Right lobe of liver (tissue), 6 donors: ENCODE data around the gene LRRC31. TPM values are rescaled to one million over a fixed set of nuclear protein-coding genes. Genes with fewer than 3 reads are reported as not detected.

Experiments
- ATAC-seq, 4 donors: fragments of 200-7000 bp; cut with Tn5 transposase; one replicate each; pipeline ENCODE4 v1.9.1; 2020; ENCODE audit warnings: mild to moderate bottlenecking in 4 of 4, moderate library complexity in 4 of 4
- DNase-seq, 3 donors: peaks; one replicate each; pipeline ENCODE4 v3.0.0-alpha.2; 2020
- H3K27ac ChIP-seq, 3 donors: fragments of 200-600 bp; one replicate each; pipeline ENCODE4 v1.8.0; 2022
- H3K27me3 ChIP-seq, 2 donors: fragments of 200-600 bp; one replicate each; pipeline ENCODE4 v1.8.0; 2022
- H3K36me3 ChIP-seq, 4 donors: fragments of 200-600 bp; sonication (generic) in 1 of 4; one replicate each; pipeline versions ENCODE4 v1.5.1 to v1.8.0; 2017 to 2022; ENCODE audit warnings: control low read depth in 1 of 4
- H3K4me1 ChIP-seq, 4 donors: fragments of 200-600 bp; sonication (generic) in 1 of 4; one replicate each; pipeline versions ENCODE4 v1.5.1 to v1.8.0; 2017 to 2022; ENCODE audit warnings: control low read depth in 1 of 4
- H3K4me3 ChIP-seq, 3 donors: fragments of 200-600 bp; one replicate each; pipeline ENCODE4 v1.8.0; 2022
- H3K9me3 ChIP-seq, 4 donors: fragments of 200-600 bp; sonication (generic) in 1 of 4; one replicate each; pipeline versions ENCODE4 v1.5.1 to v1.8.0; 2017 to 2022; ENCODE audit warnings: control low read depth in 1 of 4
- POLR2A ChIP-seq: fragments of 450-650 bp; IDR thresholded peaks from one replicate; pipeline ENCODE4 v1.6.1; 2017; ENCODE audit warnings: antibody characterized with exemption, mild to moderate bottlenecking
- WGBS: methylation state at CpG from one replicate; pipeline ENCODE4 v1.1.6; 2018; ENCODE audit warnings: low coverage, low lambda C conversion rate; ENCODE audit not compliant: insufficient coverage; ENCODE audit errors: missing lambda C conversion rate; 5-methylcytosine and 5-hydroxymethylcytosine counted together
- intact Hi-C, 2 donors: fragments of 100-400 bp; cut with DNase I; formaldehyde crosslinking; loops; one replicate each; pipeline versions ENCODE4 v1.11.2 to v1.14.1; 2022
- total RNA-seq, 6 experiments: library from RNA; depleted of rRNA in 2 of 6; stranded (reverse); fragments of >200 nt in 2 of 6; fragmentation: NEBNext Ultra II Directional in 3 of 6; extraction: Animal tissue kit (Norgen Biotek cat#: 25700) in 3 of 6; gene quantifications; one replicate each; pipeline versions ENCODE4 v1.1.0 to v1.2.4, GENCODE V29; 2016 to 2023
- TF ChIP-seq, protein P1 (sequence below), 4 donors: fragments of 200-600 bp in 3 of 4; fragments of 450-650 bp in 1 of 4; IDR thresholded peaks; one replicate each; pipeline versions ENCODE4 v1.5.1 to v1.8.0; 2016 to 2022; ENCODE audit warnings: antibody characterized with exemption in 4 of 4, mild to moderate bottlenecking in 2 of 4
- donor health status: DM: no; HTN: yes; CAD: no.
- donor health status: DM: no; HTN: no; CAD: no.
- donor health status: DM: no; HTN: no; CAD: no.
- donor health status: DM: no; HTN: yes; CAD: no.
- donor health status: DM: no; HTN: yes; CAD: no.

LRRC31 gene
- total RNA-seq, 6 experiments from 2014 or later: 0.78 to 5.0 (median 2.2) TPM

- intact Hi-C loops: no loop called here
- Histone ChIP-seq H3K27me3 (no peaks in the 10 kb centered on the region), H3K4me1 (peaks cover 0 to 8% (median 0%) of the 10 kb centered on the region in 4 donors), H3K4me3 (peak overlapping the region; percentile 20 to 56 (median 44)), H3K9me3 (no peaks in the 10 kb centered on the region), H3K27ac (no peak overlapping the region), H3K36me3 (no peaks in the 10 kb centered on the region)
- DNase-seq (no peak), ATAC-seq (no peak)
- TF ChIP-seq, protein P1, sequence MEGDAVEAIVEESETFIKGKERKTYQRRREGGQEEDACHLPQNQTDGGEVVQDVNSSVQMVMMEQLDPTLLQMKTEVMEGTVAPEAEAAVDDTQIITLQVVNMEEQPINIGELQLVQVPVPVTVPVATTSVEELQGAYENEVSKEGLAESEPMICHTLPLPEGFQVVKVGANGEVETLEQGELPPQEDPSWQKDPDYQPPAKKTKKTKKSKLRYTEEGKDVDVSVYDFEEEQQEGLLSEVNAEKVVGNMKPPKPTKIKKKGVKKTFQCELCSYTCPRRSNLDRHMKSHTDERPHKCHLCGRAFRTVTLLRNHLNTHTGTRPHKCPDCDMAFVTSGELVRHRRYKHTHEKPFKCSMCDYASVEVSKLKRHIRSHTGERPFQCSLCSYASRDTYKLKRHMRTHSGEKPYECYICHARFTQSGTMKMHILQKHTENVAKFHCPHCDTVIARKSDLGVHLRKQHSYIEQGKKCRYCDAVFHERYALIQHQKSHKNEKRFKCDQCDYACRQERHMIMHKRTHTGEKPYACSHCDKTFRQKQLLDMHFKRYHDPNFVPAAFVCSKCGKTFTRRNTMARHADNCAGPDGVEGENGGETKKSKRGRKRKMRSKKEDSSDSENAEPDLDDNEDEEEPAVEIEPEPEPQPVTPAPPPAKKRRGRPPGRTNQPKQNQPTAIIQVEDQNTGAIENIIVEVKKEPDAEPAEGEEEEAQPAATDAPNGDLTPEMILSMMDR (IDR thresholded peaks at IDR 0.05): no peak
- TF ChIP-seq POLR2A: no peak
- WGBS: 39% methylated on average over 8 of the region's 8 CpGs
These were observed 56.5 kb downstream of the LRRC31 start for GRCh38 chr3:169813278-169813677.

GRCh38 chr3:169812332-169813235 is 57.2 kb downstream of the LRRC31 start, which contains the start of the genes LRRC34 and LRRIQ4:
LRRC34 (minus strand) TSS chr3:169812904; CDS start chr3:169812548, 356 bp downstream.
LRRIQ4 (plus strand) TSS chr3:169812870; CDS start chr3:169821922, 9,052 bp downstream.
- 13% methylated on average over 11 of the region's 56 CpGs for WGBS
- intact Hi-C loops: no loop called here
- H3K27ac ChIP-seq: peak within 1 kb of the TSS in 2 of 3 donors; percentile 20 to 55

GRCh38 chr3:169811631-169812331 is 58.0 kb downstream of the LRRC31 start:
- no peaks in the 10 kb centered on the region for H3K36me3 ChIP-seq
- TF ChIP-seq POLR2A: no peak
- TF ChIP-seq, protein P1 (IDR thresholded peaks at IDR 0.05): no peak
- no peaks in the 10 kb centered on the region for H3K27me3 ChIP-seq
- 31% methylated on average over 13 of the region's 29 CpGs for WGBS
- peaks cover 0 to 8% (median 0%) of the 10 kb centered on the region in 4 donors for H3K4me1 ChIP-seq
- ATAC-seq (peak; percentile 23 to 45 (median 32)), DNase-seq (no peak)
- peak overlapping the region; percentile 32 to 56 (median 44) for H3K4me3 ChIP-seq
- no peaks in the 10 kb centered on the region for H3K9me3 ChIP-seq
- intact Hi-C loops: no loop called here
- peak overlapping the region in 2 of 3 donors; percentile 20 to 55 for H3K27ac ChIP-seq

More at GRCh38 chr3:169812332-169813235, 57.2 kb downstream of the LRRC31 start, which contains the start of the genes LRRC34 and LRRIQ4:
- DNase-seq (peak; percentile 70 to 77 (median 75)), ATAC-seq (peak; percentile 83 to 89 (median 88))
- TF ChIP-seq, protein P1 (IDR thresholded peaks at IDR 0.05): no peak
- TF ChIP-seq POLR2A: no peak
- Histone ChIP-seq H3K4me3 (peak within 1 kb of the TSS; percentile 32 to 56 (median 44)), H3K9me3 (no peaks in the 10 kb centered on the region), H3K4me1 (peaks cover 0 to 8% (median 0%) of the 10 kb centered on the region in 4 donors), H3K36me3 (no peaks in the 10 kb centered on the region), H3K27me3 (no peaks in the 10 kb centered on the region)

- ATAC-seq: no peak
- 29% methylated on average over 2 of the region's 2 CpGs for WGBS
These were observed 60.4 kb downstream of the LRRC31 start for GRCh38 chr3:169809230-169809795.

More at GRCh38 chr3:169809230-169809795, 60.4 kb downstream of the LRRC31 start:
- no peaks in the 10 kb centered on the region for H3K9me3 ChIP-seq
- no peaks in the 10 kb centered on the region for H3K27me3 ChIP-seq
- no peaks in the 10 kb centered on the region for H3K36me3 ChIP-seq
- TF ChIP-seq POLR2A: no peak
- TF ChIP-seq, protein P1 (IDR thresholded peaks at IDR 0.05): no peak
- H3K27ac ChIP-seq: no peak overlapping the region
- H3K4me1 ChIP-seq: peaks cover 0 to 8% (median 0%) of the 10 kb centered on the region in 4 donors
- intact Hi-C loops: no loop called here
- no peak overlapping the region for H3K4me3 ChIP-seq
- DNase-seq: no peak
